B cell (primary cell): Measurements from ENCODE around the gene STAG1. TPM values are rescaled to one million over a fixed set of nuclear protein-coding genes. Genes with fewer than 3 reads are reported as not detected.

Source experiments
- ATAC-seq: fragments of 200-7000 bp; cut with Tn5 transposase; one replicate; pipeline ENCODE4 v1.10.0; 2021; ENCODE audit warnings: low read depth, mild to moderate bottlenecking, moderate number of reproducible peaks, moderate library complexity
- CTCF ChIA-PET: fragments of 350-600 bp; sonication (Branson Sonifier 250); formaldehyde crosslinking; loops from one replicate; lab custom pipeline; 2021; ENCODE audit warnings: antibody characterized with exemption, inconsistent platforms; lab: Charles Lee
- POLR2A ChIA-PET: fragments of 350-600 bp; sonication (Branson Sonifier 250); formaldehyde crosslinking; loops from one replicate; lab custom pipeline; 2021; ENCODE audit warnings: antibody characterized with exemption; lab: Charles Lee
- DNase-seq: peaks from one replicate; pipeline ENCODE4 v3.0.0; 2013
- H2AFZ ChIP-seq: 2 replicates; pipeline ENCODE4 v1.6.1; 2012; ENCODE audit warnings: mild to moderate bottlenecking, low read depth, low read length; ENCODE audit not compliant: insufficient read depth, poor library complexity, severe bottlenecking
- H3K27ac ChIP-seq, 2 donors: 1 replicate in 1 of 2; 2 replicates in 1 of 2; pipeline ENCODE4 v1.5.1; 2012 to 2013; ENCODE audit warnings: low read length in 2 of 2, mild to moderate bottlenecking in 2 of 2, moderate library complexity in 1 of 2
- H3K27me3 ChIP-seq, 4 experiments: fragments of 200-600 bp in 1 of 4; sonication (generic) in 1 of 4; replicated peaks in 1 of 4; 1 replicate in 2 of 4; 2 replicates in 2 of 4; pipeline versions ENCODE4 v1.6.1 to v1.7.0; 2013 to 2016; ENCODE audit warnings: low read length in 3 of 4, mild to moderate bottlenecking in 2 of 4, mixed read lengths in 1 of 4, moderate library complexity in 1 of 4; ENCODE audit not compliant: insufficient read depth in 4 of 4, control insufficient read depth in 3 of 4; ENCODE audit errors: control extremely low read depth in 1 of 4
- H3K36me3 ChIP-seq, 2 experiments: replicated peaks in 1 of 2; 1 replicate in 1 of 2; 2 replicates in 1 of 2; pipeline versions ENCODE4 v1.6.1 to v1.7.1; 2013; ENCODE audit warnings: low read length in 1 of 2; ENCODE audit not compliant: insufficient read depth in 2 of 2, control insufficient read depth in 1 of 2; ENCODE audit errors: control extremely low read depth in 1 of 2, extremely low read depth in 1 of 2
- H3K4me1 ChIP-seq, 2 donors: fragments of 200-600 bp in 1 of 2; sonication (generic) in 1 of 2; 1 replicate in 1 of 2; 2 replicates in 1 of 2; pipeline versions ENCODE4 v1.5.1 to v1.6.1; 2013 to 2017; ENCODE audit warnings: low read length in 2 of 2; ENCODE audit not compliant: control insufficient read depth in 2 of 2, insufficient read depth in 2 of 2
- H3K4me2 ChIP-seq: replicated peaks from 2 replicates; pipeline ENCODE3; 2012; ENCODE audit warnings: mild to moderate bottlenecking, low read depth, low read length; ENCODE audit not compliant: poor library complexity, severe bottlenecking
- H3K4me3 ChIP-seq, 5 experiments: fragments of 200-600 bp in 1 of 5; sonication (generic) in 1 of 5; 1 replicate in 3 of 5; 2 replicates in 2 of 5; pipeline versions ENCODE4 v1.5.1 to v1.7.0; 2011 to 2016; ENCODE audit warnings: low read length in 4 of 5, mild to moderate bottlenecking in 4 of 5, low read depth in 2 of 5, control low read depth in 1 of 5, moderate library complexity in 1 of 5; ENCODE audit not compliant: insufficient read depth in 1 of 5; ENCODE audit errors: control extremely low read depth in 1 of 5, extremely low read depth in 1 of 5
- H3K79me2 ChIP-seq: fragments of 200-600 bp; sonication (generic); one replicate; pipeline ENCODE4 v1.6.0; 2016; ENCODE audit warnings: low read length; ENCODE audit not compliant: control insufficient read depth, insufficient read depth
- H3K9ac ChIP-seq: fragments of 200-600 bp; sonication (generic); 2 replicates; pipeline ENCODE4 v1.6.1; 2017; ENCODE audit warnings: mild to moderate bottlenecking, low read length, moderate library complexity
- H3K9me3 ChIP-seq, 3 donors: one replicate each; pipeline versions ENCODE4 v1.6.1 to v1.7.1; 2013; ENCODE audit warnings: low read length in 2 of 3; ENCODE audit not compliant: control insufficient read depth in 2 of 3, insufficient read depth in 1 of 3; ENCODE audit errors: control extremely low read depth in 1 of 3
- H4K20me1 ChIP-seq: 2 replicates; pipeline ENCODE4 v1.6.0; 2012; ENCODE audit warnings: mild to moderate bottlenecking, low read length; ENCODE audit not compliant: insufficient read depth, control insufficient read depth, poor library complexity, severe bottlenecking
- H3K27ac Mint-ChIP-seq: one replicate; pipeline ENCODE4 v1.8.0; 2021; ENCODE audit warnings: mixed read lengths
- H3K27me3 Mint-ChIP-seq: one replicate; pipeline ENCODE4 v1.8.0; 2021; ENCODE audit warnings: mixed read lengths
- H3K4me1 Mint-ChIP-seq: one replicate; pipeline ENCODE4 v1.8.0; 2021; ENCODE audit warnings: mixed read lengths
- H3K4me3 Mint-ChIP-seq: one replicate; pipeline ENCODE4 v1.8.0; 2021; ENCODE audit warnings: mixed read lengths
- H3K9me3 Mint-ChIP-seq: one replicate; pipeline ENCODE4 v1.8.0; 2022; ENCODE audit warnings: mixed read lengths; ENCODE audit not compliant: insufficient read depth
- CTCF ChIP-seq: fragments of 200-600 bp; IDR thresholded peaks from one replicate; pipeline ENCODE4 v1.8.0; 2022; ENCODE audit warnings: antibody characterized with exemption, mild to moderate bottlenecking
- EZH2 ChIP-seq: IDR thresholded peaks from 2 replicates; pipeline ENCODE4 v1.6.1; 2012; ENCODE audit warnings: borderline replicate concordance, low read depth, mild to moderate bottlenecking, moderate library complexity, low read length; ENCODE audit not compliant: insufficient read depth, poor library complexity, severe bottlenecking
- WGBS: methylation state at CpG from one replicate; pipeline ENCODE4 v1.1.5; 2013; ENCODE audit warnings: missing lambda C conversion rate; ENCODE audit not compliant: insufficient coverage; 5-methylcytosine and 5-hydroxymethylcytosine counted together
- intact Hi-C: fragments of 100-400 bp; cut with micrococcal nuclease; formaldehyde crosslinking; loops from one replicate; pipeline ENCODE4 v1.10.0; 2022
- polyA plus RNA-seq: library from polyadenylated mRNA; depleted of rRNA; stranded (reverse); fragments of >200 nt; gene quantifications from 2 replicates; pipeline ENCODE4 v1.2.3, GENCODE V29; 2012
- total RNA-seq, 2 donors: library from RNA; stranded (reverse); fragments of 120-200 nt in 1 of 2; gene quantifications; 1 replicate in 1 of 2; 2 replicates in 1 of 2; pipeline versions ENCODE4 v1.2.3 to v1.2.4, GENCODE V29; 2013 to 2022

Gene STAG1
- total and polyA plus RNA-seq, 2 donors (not counting 1 experiment from before 2014, with no cell fraction given) = 9.2 to 77.0 TPM

- ChIA-PET POLR2A (no interaction called here), CTCF (no interaction called here)
- H3K4me3 ChIP-seq = no peak overlapping the region
- Mint-ChIP-seq H3K27me3 (no peaks in the 10 kb centered on the region), H3K4me3 (no peak overlapping the region), H3K4me1 (peaks cover 36% of the 10 kb centered on the region), H3K27ac (no peak overlapping the region), H3K9me3 (no peaks in the 10 kb centered on the region)
- peaks cover 99% of the 10 kb centered on the region for H3K79me2 ChIP-seq
- WGBS = no CpG with 5 or more reads among the region's 5 CpGs
- H3K9ac ChIP-seq = no peak overlapping the region
- TF ChIP-seq CTCF (no peak), EZH2 (no peak)
- H2AFZ ChIP-seq = no peak overlapping the region
- no peaks in the 10 kb centered on the region for H3K36me3 ChIP-seq
- intact Hi-C loops = no loop called here
- no peak overlapping the region for H3K4me2 ChIP-seq
- ATAC-seq (no peak), DNase-seq (no peak)
- H3K4me1 ChIP-seq = peaks cover 0 to 12% of the 10 kb centered on the region in 2 donors
- peaks cover 45% of the 10 kb centered on the region for H4K20me1 ChIP-seq
- H3K27me3 ChIP-seq = no peaks in the 10 kb centered on the region
- no peak overlapping the region for H3K27ac ChIP-seq
- peaks cover 0 to 20% (median 16%) of the 10 kb centered on the region in 3 donors for H3K9me3 ChIP-seq
Measured at GRCh38 chr3:136699271-136699828, 52.8 kb downstream of the STAG1 start.

- WGBS = no CpG with 5 or more reads among the region's 3 CpGs
- Histone ChIP-seq H3K4me2 (no peak overlapping the region), H3K27ac (no peak overlapping the region), H3K27me3 (no peaks in the 10 kb centered on the region), H4K20me1 (peaks cover 42% of the 10 kb centered on the region), H3K79me2 (peaks cover 99% of the 10 kb centered on the region), H2AFZ (no peak overlapping the region), H3K4me1 (peaks cover 0 to 12% of the 10 kb centered on the region in 2 donors), H3K9me3 (peaks cover 0 to 30% (median 24%) of the 10 kb centered on the region in 3 donors), H3K9ac (no peak overlapping the region), H3K4me3 (no peak overlapping the region), H3K36me3 (no peaks in the 10 kb centered on the region)
- no peak for TF ChIP-seq EZH2
- no peak for TF ChIP-seq CTCF
- POLR2A ChIA-PET = no interaction called here
- H3K4me1 Mint-ChIP-seq = peaks cover 33% of the 10 kb centered on the region
- no peak overlapping the region for H3K27ac Mint-ChIP-seq
- peak overlapping the region; percentile 26 for H3K4me3 Mint-ChIP-seq
- CTCF ChIA-PET = no interaction called here
- no peaks in the 10 kb centered on the region for H3K9me3 Mint-ChIP-seq
- ATAC-seq = no peak
- DNase-seq = no peak
- intact Hi-C loops = no loop called here
- no peaks in the 10 kb centered on the region for H3K27me3 Mint-ChIP-seq
Measured at GRCh38 chr3:136698361-136698760, 53.8 kb downstream of the STAG1 start.
